OCI-LY3 (cell line): Measurements from ENCODE around the gene AKR1C2.
"Not testable (repeated sequence)": the region's sequence is repeated elsewhere in the genome, so short reads cannot be mapped to it uniquely, and the experiment has no call there.

Source experiments
- CTCF ChIP-seq: fragments of 200-600, 300-600 bp; sonication (generic); IDR thresholded peaks from 2 replicates; pipeline ENCODE4 v1.5.1; 2014; ENCODE audit warnings: antibody characterized with exemption, low read length, low read depth
- EZH2phosphoT487 ChIP-seq: fragments of 200-600 bp; shearing (Covaris generic); IDR thresholded peaks from 2 replicates; pipeline ENCODE4 v1.6.1; 2018; ENCODE audit warnings: antibody characterized with exemption, mixed run types, low read depth

DNA sequence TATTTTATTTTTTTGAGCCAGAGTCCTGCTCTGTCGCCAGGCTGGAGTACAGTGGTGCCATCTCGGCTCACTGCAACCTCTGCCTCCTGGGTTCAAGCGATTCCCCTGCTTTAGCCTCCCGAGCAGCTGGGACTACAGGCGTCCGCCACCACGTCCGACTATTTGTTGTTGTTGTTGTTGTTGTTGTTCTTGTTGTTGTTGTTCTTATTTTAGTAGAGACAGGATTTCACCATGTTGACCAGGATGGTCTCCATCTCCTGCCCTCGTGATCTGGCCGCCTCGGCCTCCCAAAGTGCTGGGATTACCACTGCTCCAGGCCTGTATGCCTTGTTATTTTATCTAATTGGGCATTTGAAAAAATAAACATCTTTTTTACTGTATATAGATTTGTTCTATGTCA lies 42.1 kb downstream of the AKR1C2 start:
- not testable (repeated sequence) for TF ChIP-seq CTCF, EZH2phosphoT487
